Cardiac muscle cell (in vitro differentiated cells and primary cell): ENCODE measurements around the gene METTL9. TPM values are rescaled to one million over a fixed set of nuclear protein-coding genes. Genes with fewer than 3 reads are reported as not detected.

Experiments
- DNase-seq, 2 donors: peaks; one replicate each; pipeline versions ENCODE4 v3.0.0 to v3.0.0-alpha.2; 2010 to 2017; ENCODE audit warnings: low read depth in 1 of 2, low spot score in 1 of 2
- H3K27ac ChIP-seq: fragments of 200-600 bp; sonication (generic); 2 replicates; pipeline ENCODE4 v1.5.1; 2016
- H3K27me3 ChIP-seq: fragments of 200-600 bp; sonication (generic); 2 replicates; pipeline ENCODE4 v1.6.0; 2016; ENCODE audit warnings: control low read depth
- H3K36me3 ChIP-seq: fragments of 200-600 bp; sonication (generic); 2 replicates; pipeline ENCODE4 v1.5.1; 2016; ENCODE audit warnings: control low read depth
- H3K4me1 ChIP-seq: fragments of 200-600 bp; sonication (generic); 2 replicates; pipeline ENCODE4 v1.8.1; 2017; ENCODE audit warnings: low read depth, mild to moderate bottlenecking, mixed run types
- H3K4me3 ChIP-seq: fragments of 200-600 bp; sonication (generic); 2 replicates; pipeline ENCODE4 v1.5.1; 2016; ENCODE audit warnings: mild to moderate bottlenecking
- H3K9me3 ChIP-seq: fragments of 200-600 bp; sonication (generic); 2 replicates; pipeline ENCODE4 v1.5.1; 2017; ENCODE audit warnings: low read depth, mild to moderate bottlenecking, control low read depth
- polyA plus RNA-seq: library from polyadenylated mRNA; unstranded; fragments of >200 nt; fragmentation: Nextera tagmentation; extraction: Ambion mirVana; gene quantifications from 2 replicates; pipeline ENCODE4 v1.2.1, GENCODE V29; 2016
- total RNA-seq: library from RNA; depleted of rRNA; stranded (reverse); fragments of >200 nt; gene quantifications from 2 replicates; pipeline ENCODE4 v1.2.3, GENCODE V29; 2016
- TF ChIP-seq, protein P1 (sequence below): IDR thresholded peaks from 2 replicates; pipeline ENCODE4 v1.5.1; 2012; ENCODE audit warnings: low read depth, mild to moderate bottlenecking, low read length

The METTL9 gene
- total and polyA plus RNA-seq, 2 experiments from 2014 or later, result 125 to 313 TPM

DNA sequence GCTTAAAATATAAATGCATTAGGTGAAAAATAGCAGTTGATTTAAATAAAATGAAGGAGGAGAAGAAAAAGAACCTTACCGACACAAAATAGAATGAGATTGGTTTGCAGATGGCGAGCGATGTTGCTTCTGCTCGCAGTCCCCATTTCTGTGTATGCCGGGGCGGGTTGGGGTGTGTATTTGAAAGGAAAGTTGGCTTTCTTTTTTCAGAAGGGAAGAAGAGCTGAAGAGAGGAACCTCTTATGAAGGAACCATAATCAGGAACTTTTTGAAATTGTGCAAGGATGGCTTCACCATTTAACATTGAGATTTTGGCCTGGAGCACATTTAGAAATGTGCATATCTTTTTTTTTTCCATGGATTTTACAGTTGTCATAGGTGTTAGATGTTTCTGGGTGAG is 53.1 kb downstream of the METTL9 start, which contains the start of gene IGSF6:
TSS of gene IGSF6 (minus strand) at position 156 of the 400 bp plus-strand sequence. CDS start at position 146, 10 bp downstream.
- Histone ChIP-seq H3K9me3 (no peaks in the 10 kb centered on the region), H3K4me1 (no peaks in the 10 kb centered on the region), H3K27me3 (no peaks in the 10 kb centered on the region), H3K36me3 (peaks cover 3% of the 10 kb centered on the region), H3K4me3 (no peak within 1 kb of the TSS), H3K27ac (no peak within 1 kb of the TSS)
- TF ChIP-seq, protein P1, sequence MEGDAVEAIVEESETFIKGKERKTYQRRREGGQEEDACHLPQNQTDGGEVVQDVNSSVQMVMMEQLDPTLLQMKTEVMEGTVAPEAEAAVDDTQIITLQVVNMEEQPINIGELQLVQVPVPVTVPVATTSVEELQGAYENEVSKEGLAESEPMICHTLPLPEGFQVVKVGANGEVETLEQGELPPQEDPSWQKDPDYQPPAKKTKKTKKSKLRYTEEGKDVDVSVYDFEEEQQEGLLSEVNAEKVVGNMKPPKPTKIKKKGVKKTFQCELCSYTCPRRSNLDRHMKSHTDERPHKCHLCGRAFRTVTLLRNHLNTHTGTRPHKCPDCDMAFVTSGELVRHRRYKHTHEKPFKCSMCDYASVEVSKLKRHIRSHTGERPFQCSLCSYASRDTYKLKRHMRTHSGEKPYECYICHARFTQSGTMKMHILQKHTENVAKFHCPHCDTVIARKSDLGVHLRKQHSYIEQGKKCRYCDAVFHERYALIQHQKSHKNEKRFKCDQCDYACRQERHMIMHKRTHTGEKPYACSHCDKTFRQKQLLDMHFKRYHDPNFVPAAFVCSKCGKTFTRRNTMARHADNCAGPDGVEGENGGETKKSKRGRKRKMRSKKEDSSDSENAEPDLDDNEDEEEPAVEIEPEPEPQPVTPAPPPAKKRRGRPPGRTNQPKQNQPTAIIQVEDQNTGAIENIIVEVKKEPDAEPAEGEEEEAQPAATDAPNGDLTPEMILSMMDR, result no peak
- DNase-seq, result no peak

- Histone ChIP-seq H3K9me3 (no peaks in the 10 kb centered on the region), H3K27me3 (no peaks in the 10 kb centered on the region), H3K36me3 (peaks cover 3% of the 10 kb centered on the region), H3K27ac (no peak overlapping the region), H3K4me3 (no peak overlapping the region), H3K4me1 (no peaks in the 10 kb centered on the region)
- no peak for DNase-seq
- TF ChIP-seq, protein P1, result no peak
Measured at GRCh38 chr16:21653571-21653970, 54.2 kb downstream of the METTL9 start.

- Histone ChIP-seq H3K27me3 (no peaks in the 10 kb centered on the region), H3K36me3 (peaks cover 3% of the 10 kb centered on the region), H3K9me3 (no peaks in the 10 kb centered on the region), H3K4me3 (no peak overlapping the region), H3K4me1 (no peaks in the 10 kb centered on the region), H3K27ac (no peak overlapping the region)
- DNase-seq, result no peak
- TF ChIP-seq, protein P1, result no peak
Measured at GRCh38 chr16:21654466-21654865, 55.1 kb downstream of the METTL9 start.

DNA sequence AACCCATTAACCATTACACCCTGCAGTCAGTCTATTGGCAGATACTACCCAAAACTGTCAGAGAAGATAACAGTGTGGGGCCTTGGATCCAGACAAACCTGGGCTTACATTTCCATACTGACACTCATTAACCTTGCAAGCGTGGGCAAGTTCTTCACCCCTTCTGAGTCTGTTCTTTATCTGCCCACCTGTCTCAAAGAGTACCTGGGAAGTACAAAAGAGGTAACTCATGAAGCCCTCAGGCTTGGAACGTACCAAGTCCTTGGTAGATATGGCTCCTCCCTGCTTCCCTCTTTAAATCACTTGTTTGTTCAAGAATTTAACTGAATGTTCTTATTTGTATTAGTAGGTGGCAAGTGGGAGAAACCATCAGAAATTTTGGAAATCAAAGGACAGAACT is 55.5 kb downstream of the METTL9 start:
- Histone ChIP-seq H3K9me3 (no peaks in the 10 kb centered on the region), H3K4me1 (no peaks in the 10 kb centered on the region), H3K4me3 (no peak overlapping the region), H3K27ac (no peak overlapping the region), H3K36me3 (peaks cover 3% of the 10 kb centered on the region), H3K27me3 (no peaks in the 10 kb centered on the region)
- DNase-seq, result no peak
- TF ChIP-seq, protein P1, result no peak

GRCh38 chr16:21656795-21657768 is 57.7 kb downstream of the METTL9 start:
- Histone ChIP-seq H3K27me3 (no peaks in the 10 kb centered on the region), H3K27ac (no peak overlapping the region), H3K4me3 (no peak overlapping the region), H3K36me3 (peaks cover 3% of the 10 kb centered on the region), H3K4me1 (no peaks in the 10 kb centered on the region), H3K9me3 (no peaks in the 10 kb centered on the region)
- DNase-seq, result peak; percentile 45 to 74
- TF ChIP-seq, protein P1, result peak; percentile 86
